Mesodermal cell (in vitro differentiated cells): ENCODE data around the gene PROM1.

Experiments used
- H3K27ac ChIP-seq: 2 replicates; pipeline ENCODE4 v1.7.0; 2013; ENCODE audit warnings: mild to moderate bottlenecking, low read depth, low read length, moderate library complexity; ENCODE audit not compliant: severe bottlenecking
- H3K36me3 ChIP-seq: 2 replicates; pipeline ENCODE4 v1.7.1; 2013; ENCODE audit warnings: mild to moderate bottlenecking, low read length, moderate library complexity; ENCODE audit not compliant: control insufficient read depth, insufficient read depth
- H3K4me1 ChIP-seq: one replicate; pipeline ENCODE4 v1.7.1; 2013; ENCODE audit warnings: mild to moderate bottlenecking, low read length; ENCODE audit not compliant: insufficient read depth, control insufficient read depth, poor library complexity, severe bottlenecking
- H3K4me3 ChIP-seq: 2 replicates; pipeline ENCODE4 v1.7.0; 2013; ENCODE audit warnings: low read length, control low read depth, mild to moderate bottlenecking; ENCODE audit not compliant: insufficient read depth, poor library complexity, severe bottlenecking; ENCODE audit errors: extremely low read depth
- H3K9me3 ChIP-seq: 2 replicates; pipeline ENCODE4 v1.7.1; 2013; ENCODE audit warnings: mild to moderate bottlenecking, low read length, moderate library complexity; ENCODE audit not compliant: control insufficient read depth
- WGBS, 2 experiments: methylation state at CpG; one replicate each; pipeline ENCODE4 v1.1.5; 2013; ENCODE audit warnings: missing lambda C conversion rate in 2 of 2; ENCODE audit not compliant: insufficient coverage in 2 of 2; 5-methylcytosine and 5-hydroxymethylcytosine counted together

Gene PROM1

DNA sequence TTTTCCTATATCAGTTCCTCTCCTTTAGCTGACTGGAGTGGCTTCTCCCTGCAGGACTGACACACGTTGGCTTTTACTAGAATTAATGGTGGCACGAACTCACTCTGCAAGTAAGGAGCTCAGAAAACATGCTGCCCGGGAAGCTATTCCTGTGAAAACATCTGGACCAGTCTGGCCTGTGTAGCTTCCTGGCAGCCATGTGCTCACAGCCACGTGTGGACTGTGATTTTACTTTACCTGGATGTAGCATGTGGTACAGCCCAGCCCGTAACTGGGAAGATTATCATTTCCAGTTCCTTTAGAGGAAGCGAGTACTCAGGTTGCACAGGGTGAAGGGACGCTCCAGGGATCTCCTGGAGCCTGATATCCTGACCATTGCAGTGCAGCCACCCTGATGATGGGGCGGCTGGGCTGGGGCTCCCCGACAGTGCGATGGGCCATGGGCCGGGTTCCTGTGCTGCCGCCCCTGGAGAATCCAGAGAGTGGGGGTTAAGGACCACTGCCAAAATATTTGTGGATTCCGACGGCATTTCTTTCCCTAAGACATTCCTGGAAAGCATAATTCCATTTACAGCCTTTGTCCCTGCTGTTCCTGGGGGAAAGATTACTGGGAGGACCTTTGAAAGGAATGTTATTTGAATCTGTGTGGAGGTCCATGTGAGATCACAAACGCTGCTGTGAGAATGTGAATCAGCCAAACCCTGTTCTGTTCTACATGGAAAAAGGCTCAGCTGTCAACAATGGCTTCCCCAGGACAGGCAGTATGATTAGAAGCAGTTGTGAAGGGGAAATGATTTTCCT is 35.0 kb downstream of the PROM1 start:
- 85 to 90% methylated on average over 13 of the region's 15 CpGs for WGBS, 2 experiments
- no peaks in the 10 kb centered on the region for H3K9me3 ChIP-seq
- H3K4me3 ChIP-seq: no peak overlapping the region
- no peak overlapping the region for H3K27ac ChIP-seq
- H3K36me3 ChIP-seq: peaks cover 3% of the 10 kb centered on the region
- H3K4me1 ChIP-seq: peaks cover 8% of the 10 kb centered on the region

- Histone ChIP-seq H3K4me1 (peaks cover 20% of the 10 kb centered on the region), H3K4me3 (no peak overlapping the region), H3K9me3 (no peaks in the 10 kb centered on the region), H3K36me3 (peaks cover 3% of the 10 kb centered on the region), H3K27ac (no peak overlapping the region)
- 86% methylated on average over 1 of the region's 1 CpG; no CpG with 5 or more reads in 1 of the 2 experiments for WGBS, 2 experiments
Observed at GRCh38 chr4:16045687-16046086, 38.1 kb downstream of the PROM1 start.

DNA sequence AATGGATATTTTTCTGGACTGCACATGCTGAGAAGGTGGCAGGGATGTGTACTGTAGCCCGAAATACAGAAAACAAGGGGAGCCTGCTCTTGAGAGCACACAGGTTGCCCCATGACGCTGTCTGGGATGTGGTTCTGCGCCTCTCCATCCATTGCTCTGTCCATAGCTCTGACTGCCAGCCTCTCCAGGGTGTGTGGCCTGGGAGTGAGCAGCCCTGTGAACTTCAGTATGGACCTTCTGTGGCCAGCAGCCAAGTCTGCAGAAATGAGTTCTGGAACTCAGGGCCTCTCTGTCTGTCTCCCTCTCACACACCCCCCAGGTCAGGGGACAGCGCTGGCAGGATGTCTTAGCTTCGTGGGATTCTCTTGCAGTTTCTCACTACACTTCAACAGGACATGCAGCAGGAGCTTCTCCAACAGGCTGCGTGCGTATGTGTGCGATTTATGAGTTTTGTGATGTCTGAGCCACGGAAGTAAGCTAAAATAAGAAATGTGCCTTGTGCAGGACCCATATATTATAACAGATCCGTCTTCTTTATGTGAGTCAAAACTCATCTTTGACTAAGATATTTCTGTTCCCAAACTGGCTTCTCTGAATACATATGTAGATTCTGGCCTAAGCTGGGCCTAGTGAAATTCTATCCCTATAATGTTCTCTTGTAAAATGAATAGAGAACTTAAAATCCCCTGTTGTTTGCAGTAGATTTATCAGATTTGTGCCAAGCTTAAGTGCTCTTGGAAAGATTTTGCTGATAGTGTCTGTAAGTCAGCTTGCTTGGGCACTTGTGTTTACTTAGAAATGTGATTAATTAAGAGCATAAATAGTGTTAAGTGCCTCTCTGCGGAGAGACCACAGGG is 40.0 kb downstream of the PROM1 start:
- Histone ChIP-seq H3K27ac (no peak overlapping the region), H3K4me3 (no peak overlapping the region), H3K36me3 (peaks cover 3% of the 10 kb centered on the region), H3K4me1 (peaks cover 16% of the 10 kb centered on the region), H3K9me3 (no peaks in the 10 kb centered on the region)
- WGBS, 2 experiments: 97 to 99% methylated on average over 7 to 8 of the region's 11 CpGs

DNA sequence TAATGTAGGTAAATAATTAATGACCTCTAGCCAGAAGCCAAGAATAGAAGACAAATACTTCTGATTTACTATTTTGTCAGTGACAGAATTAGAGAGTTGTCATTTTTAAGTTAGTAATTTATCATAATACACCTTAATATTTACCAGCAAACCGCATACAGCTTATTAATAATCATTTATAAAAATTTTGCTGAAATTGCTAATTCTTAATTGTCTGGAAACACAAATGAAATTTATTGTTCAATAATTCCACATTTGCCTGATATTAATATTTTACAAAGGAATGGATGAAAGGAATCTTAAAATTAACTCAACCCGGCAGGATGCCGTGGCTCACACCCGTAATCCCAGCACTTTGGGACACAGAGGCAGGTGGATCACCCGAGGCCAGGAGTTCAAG is 44.7 kb downstream of the PROM1 start:
- Histone ChIP-seq H3K9me3 (no peaks in the 10 kb centered on the region), H3K36me3 (no peaks in the 10 kb centered on the region), H3K4me1 (peaks cover 46% of the 10 kb centered on the region), H3K4me3 (no peak overlapping the region), H3K27ac (no peak overlapping the region)
- 95 to 96% methylated on average over 4 of the region's 5 CpGs for WGBS, 2 experiments

- H3K4me3 ChIP-seq: no peak overlapping the region
- H3K9me3 ChIP-seq: no peaks in the 10 kb centered on the region
- 67 to 100% methylated on average over 1 to 3 of the region's 4 CpGs for WGBS, 2 experiments
- peaks cover 47% of the 10 kb centered on the region for H3K4me1 ChIP-seq
- H3K36me3 ChIP-seq: no peaks in the 10 kb centered on the region
- no peak overlapping the region for H3K27ac ChIP-seq
Observed at GRCh38 chr4:16037901-16038300, 45.9 kb downstream of the PROM1 start.

DNA sequence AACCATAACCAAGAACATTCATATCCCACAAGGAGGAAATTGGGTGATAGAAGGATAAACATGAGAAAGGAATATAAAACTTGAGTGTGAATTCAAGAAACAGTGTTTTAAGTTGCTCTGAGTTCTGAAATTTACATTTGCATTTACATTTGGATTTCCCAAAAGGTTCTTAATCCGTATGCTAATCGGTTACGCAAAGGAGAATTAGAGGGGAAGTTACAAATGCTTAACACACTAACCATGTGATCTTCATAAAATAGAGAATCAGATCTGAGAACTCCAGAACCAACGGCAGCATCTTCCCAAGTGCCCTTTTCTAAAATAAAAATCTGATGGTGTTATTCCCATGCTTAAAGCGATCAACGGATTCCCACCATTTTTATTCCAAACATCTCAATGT is 48.0 kb downstream of the PROM1 start:
- H3K4me1 ChIP-seq: peaks cover 60% of the 10 kb centered on the region
- no peaks in the 10 kb centered on the region for H3K36me3 ChIP-seq
- no peak overlapping the region for H3K4me3 ChIP-seq
- WGBS, 2 experiments: 83 to 94% methylated on average over 1 to 5 of the region's 6 CpGs
- peak overlapping the region; percentile 46 for H3K27ac ChIP-seq
- no peaks in the 10 kb centered on the region for H3K9me3 ChIP-seq

DNA sequence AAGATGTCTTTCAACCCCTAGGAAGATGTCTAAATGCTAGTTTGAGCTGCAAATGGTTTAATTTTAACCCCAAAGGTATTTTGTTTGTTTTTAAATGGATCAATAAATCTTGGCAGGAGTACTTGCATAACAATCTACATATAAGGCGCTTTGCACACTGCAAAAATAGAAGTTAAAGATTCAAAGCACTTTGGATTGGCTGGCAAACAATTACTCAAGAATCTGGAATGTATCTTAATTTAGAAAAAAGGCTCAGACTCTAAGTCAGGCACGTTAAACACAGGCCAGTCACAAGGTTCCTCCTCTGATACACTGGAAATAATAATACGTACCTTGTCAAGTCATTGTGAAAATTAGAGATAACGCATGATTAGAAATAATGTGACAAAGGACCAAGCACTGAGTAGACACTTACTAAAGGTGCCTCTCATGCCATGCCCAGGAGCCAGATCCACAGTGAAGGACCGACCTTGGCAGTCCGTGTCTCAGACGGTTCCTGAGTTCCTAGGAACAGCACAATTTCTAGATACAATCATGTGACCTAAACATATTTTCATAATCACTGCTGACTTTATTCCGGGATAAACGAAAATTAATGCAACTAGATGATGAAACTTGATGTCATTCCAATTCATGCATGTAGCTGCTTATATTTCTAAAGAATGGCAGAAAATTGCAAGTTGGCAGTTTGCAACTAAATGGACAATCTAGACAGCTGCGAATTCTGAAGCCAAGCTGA is 49.6 kb downstream of the PROM1 start:
- Histone ChIP-seq H3K4me3 (no peak overlapping the region), H3K36me3 (no peaks in the 10 kb centered on the region), H3K27ac (no peak overlapping the region), H3K4me1 (peaks cover 60% of the 10 kb centered on the region), H3K9me3 (no peaks in the 10 kb centered on the region)
- WGBS, 2 experiments: 74 to 80% methylated on average over 7 to 10 of the region's 10 CpGs

- Histone ChIP-seq H3K4me1 (peaks cover 54% of the 10 kb centered on the region), H3K36me3 (no peaks in the 10 kb centered on the region), H3K4me3 (no peak overlapping the region), H3K27ac (peak overlapping the region; percentile 90), H3K9me3 (no peaks in the 10 kb centered on the region)
- 61 to 79% methylated on average over 4 to 5 of the region's 7 CpGs for WGBS, 2 experiments
Observed at GRCh38 chr4:16032396-16032770, 51.4 kb downstream of the PROM1 start.

DNA sequence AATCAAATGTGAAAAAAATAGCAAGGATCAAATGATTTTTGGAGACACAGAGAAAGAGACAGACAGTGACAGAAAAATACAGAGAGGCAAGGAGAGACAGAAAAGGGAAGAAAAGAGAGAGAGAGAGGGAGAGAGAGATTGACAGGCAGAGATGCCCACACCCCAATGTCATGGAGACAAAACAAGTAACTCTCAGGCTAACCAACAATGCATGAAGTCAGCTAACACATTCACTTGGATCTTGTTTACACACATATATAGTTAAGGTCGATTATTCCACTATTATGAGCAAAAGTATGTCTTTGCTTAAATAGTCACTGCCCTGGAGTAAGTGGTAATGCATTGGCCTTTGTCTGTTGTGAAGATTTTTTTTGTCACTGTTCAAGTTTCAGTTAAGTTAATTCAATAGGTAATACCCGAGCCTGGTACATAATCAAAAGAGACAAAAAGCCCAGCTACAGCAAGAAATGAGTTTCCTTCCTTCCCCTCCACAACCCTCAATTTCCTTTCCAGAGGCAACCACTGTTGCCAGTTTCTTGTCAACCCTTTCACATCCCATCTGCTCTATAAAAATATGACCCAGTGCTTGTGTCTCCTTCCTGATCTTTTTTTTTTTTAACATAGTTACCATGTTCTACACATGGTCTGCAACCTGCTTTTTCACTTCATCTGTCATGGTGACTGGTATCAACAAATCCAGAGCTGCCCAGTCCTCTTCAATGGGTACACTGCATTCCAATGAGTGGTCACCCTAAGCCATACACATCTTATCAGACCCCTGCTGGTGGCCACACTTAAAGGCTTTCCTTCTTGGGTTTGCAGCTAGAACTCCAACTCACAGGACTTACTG is 52.1 kb downstream of the PROM1 start:
- no peak overlapping the region for H3K4me3 ChIP-seq
- no peaks in the 10 kb centered on the region for H3K36me3 ChIP-seq
- H3K9me3 ChIP-seq: no peaks in the 10 kb centered on the region
- H3K27ac ChIP-seq: peak overlapping the region; percentile 90
- 50 to 67% methylated on average over 1 of the region's 2 CpGs for WGBS, 2 experiments
- peaks cover 50% of the 10 kb centered on the region for H3K4me1 ChIP-seq

DNA sequence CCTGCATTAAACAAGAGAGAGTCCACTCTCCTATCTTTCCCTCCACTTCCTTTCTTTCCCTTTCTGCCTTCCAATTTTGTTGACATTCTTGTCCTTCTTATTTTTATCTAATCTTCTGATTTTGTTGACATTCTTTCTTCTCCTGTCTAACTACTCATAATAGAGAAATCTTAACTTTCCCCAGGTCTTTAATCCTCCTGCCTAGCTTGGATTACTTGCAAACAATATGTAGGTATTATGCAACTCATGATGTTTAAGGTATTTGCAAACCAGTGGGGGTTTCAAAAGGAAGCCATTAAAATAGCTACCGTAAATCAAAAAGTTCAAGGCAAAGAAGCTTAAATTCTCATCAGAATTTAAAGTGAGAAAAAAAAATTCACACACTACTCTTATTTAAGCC is 53.9 kb downstream of the PROM1 start:
- no peak overlapping the region for H3K4me3 ChIP-seq
- WGBS, 2 experiments: no CpG with 5 or more reads among the region's 1 CpG
- peak overlapping the region; percentile 83 for H3K27ac ChIP-seq
- H3K4me1 ChIP-seq: peaks cover 36% of the 10 kb centered on the region
- H3K9me3 ChIP-seq: no peaks in the 10 kb centered on the region
- no peaks in the 10 kb centered on the region for H3K36me3 ChIP-seq
